NCI-H187 (cell line): ENCODE measurements around the gene MIGA2.
"Not testable (repeated sequence)": the region's sequence is repeated elsewhere in the genome, so short reads cannot be mapped to it uniquely, and the experiment has no call there.

Experiments used
- DNase-seq, 2 experiments: peaks; one replicate each; lab custom pipeline; 2025; lab: John Stamatoyannopoulos, UW

The MIGA2 gene

GRCh38 chr9:129011761-129012181 lies 24.7 kb upstream of the MIGA2 start:
- no peak for DNase-seq

DNA sequence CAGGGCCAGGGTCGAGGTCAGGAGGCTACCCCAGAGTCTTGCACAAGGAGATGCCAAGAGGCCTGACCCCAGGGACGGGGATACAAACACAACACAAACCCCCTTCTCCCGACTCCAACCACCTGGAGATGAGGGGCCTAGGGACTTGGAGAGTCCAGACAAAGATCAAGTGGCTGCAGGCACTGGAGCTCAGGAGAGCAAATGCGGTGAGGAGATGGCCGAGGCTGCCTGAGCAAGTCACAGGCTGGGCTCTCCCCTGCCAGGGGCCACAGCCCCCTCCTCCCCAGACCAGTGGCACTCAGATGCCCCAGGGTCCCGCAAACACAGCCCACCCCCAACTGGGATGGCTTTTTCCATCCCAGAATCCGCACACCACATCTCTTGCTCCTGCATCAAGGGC lies 24.1 kb upstream of the MIGA2 start:
- no peak for DNase-seq

- DNase-seq: no peak
Observed at GRCh38 chr9:129012893-129013448, 23.5 kb upstream of the MIGA2 start.

DNA sequence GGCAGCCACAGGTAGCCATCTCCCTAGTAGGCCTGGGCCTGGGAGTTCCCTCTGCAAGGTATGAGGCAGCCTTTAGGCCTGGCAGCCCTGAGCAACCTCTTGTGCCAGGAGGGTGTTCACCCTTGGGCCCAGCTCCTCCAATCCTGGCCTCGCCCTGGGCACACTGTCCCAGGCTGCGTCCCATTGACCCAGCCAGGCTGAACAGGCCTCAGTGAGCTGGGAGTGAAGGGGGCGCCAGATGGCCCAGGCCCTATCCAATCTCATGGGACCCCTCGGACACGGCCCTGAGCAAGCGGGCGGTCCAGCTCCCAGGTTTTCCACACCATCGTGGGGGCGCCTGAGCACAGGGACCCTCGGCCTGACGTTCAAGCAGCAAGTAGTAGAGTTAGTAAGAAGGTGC lies 22.8 kb upstream of the MIGA2 start:
- no peak for DNase-seq

- no peak for DNase-seq
Observed at GRCh38 chr9:129014124-129014523, 22.3 kb upstream of the MIGA2 start.

DNA sequence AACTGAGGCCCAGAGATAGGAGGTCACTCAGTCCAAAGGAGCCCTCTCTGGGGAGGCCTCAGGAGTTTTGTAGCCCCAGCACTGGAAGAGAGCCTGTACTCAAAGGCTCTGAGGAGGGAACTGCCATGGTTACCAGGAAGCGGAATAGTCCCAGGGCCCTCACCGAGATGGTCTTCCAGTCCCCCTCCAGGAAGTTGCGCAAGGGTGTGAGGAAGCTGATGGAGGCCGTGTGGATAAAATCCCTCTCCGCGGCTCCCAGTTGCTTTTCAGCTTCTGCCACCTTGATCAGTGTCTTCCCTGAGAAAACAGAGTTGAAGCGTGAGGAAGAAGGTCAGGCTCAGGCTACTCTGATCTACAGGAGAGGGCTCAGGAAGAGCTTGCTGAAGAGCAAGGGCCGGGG lies 21.8 kb upstream of the MIGA2 start:
- DNase-seq: no peak

DNA sequence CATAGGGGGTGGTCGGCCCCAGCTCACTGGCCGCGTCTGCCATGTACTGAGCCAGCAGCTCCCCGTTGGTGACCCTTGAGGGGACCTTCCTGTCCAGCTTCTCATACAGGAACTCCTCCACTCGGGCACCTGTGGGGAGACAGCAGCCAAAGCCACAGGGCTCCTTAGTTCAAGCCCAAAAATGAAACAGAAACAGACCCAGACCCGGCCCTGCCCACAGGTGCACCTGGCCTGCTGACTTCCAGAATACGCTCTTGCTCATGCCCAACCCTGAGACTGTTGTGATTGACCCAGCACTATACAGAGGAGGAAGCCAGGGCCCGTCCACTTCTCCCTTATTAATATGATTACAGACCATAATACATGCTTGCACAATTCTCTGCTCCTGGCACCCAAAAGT lies 15.3 kb upstream of the MIGA2 start:
- no peak for DNase-seq

- no peak for DNase-seq
Observed at GRCh38 chr9:129022037-129022436, 14.4 kb upstream of the MIGA2 start.

- DNase-seq: no peak
Observed at GRCh38 chr9:129023036-129023907, 13.2 kb upstream of the MIGA2 start.

DNA sequence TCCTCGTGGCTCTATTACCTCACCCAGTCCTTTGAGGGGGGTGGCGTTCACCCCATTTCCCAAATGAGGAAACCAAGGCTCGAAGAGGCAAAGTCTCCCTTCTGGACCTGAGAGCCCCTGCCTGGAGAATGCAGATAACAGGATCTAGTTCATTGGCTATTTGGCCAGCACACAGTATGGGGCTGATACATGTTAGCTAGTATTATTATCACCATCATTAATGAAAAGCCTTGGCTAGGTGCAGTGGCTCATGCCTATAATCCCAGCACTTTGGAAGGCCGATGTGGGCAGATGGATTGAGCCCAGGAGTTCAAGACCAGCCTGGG lies 12.6 kb upstream of the MIGA2 start:
- DNase-seq: no peak

- DNase-seq: no peak
Observed at GRCh38 chr9:129026442-129027223, 9.8 kb upstream of the MIGA2 start.

DNA sequence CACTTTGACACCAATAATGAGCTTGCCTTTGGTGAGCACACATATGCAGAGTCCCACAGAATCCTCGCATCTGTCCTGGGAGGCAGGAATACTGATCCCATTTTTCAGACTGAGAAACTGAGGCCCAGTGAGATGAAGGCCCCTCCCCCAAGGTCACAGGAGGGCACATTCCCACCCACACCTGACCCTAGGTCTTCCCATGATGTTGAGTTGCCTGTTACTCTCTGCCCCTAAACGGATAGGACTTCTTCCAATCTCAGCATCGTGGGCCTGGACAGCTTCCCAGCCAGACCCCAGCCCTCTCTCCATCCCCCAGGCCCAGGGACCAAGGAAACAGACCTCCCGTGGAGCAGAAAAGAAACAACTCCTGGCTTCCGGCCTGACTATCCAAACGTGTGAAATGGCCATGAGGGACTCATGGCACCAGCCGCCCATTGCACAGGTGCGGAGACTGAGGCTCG lies 9.2 kb upstream of the MIGA2 start:
- DNase-seq: no peak

DNA sequence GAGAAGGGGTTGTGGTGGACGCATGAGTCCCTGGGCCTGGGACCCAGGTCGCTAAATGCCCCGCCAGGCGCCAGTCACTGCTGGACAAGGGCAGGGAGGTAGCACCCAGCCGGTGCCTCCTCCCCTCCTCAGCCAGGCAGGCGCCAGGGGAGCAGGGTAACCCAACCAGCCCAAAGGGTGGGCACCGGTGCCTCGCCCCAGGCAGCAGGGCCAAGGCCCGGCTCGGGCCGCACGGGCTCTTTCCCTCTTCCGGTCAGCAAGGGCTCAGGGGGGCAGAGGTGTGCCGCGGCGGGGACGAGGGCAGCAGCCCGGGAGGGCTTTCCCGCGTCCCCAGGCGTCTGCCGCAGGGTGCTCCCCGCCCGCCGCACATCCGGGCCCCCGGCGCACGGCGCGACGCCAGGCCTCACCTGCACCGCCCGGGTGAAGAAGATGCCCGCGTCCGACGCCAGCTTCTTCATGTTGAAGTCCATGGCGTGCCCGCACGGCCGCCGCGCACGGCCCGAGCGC lies 8.7 kb upstream of the MIGA2 start:
- DNase-seq: no peak

GRCh38 chr9:129028192-129028966 lies 8.0 kb upstream of the MIGA2 start, which contains the start of gene SH3GLB2:
Gene SH3GLB2 (minus strand): TSS chr9:129028331. CDS start chr9:129028154, 177 bp downstream.
- DNase-seq: peak; percentile 36 to 61

DNA sequence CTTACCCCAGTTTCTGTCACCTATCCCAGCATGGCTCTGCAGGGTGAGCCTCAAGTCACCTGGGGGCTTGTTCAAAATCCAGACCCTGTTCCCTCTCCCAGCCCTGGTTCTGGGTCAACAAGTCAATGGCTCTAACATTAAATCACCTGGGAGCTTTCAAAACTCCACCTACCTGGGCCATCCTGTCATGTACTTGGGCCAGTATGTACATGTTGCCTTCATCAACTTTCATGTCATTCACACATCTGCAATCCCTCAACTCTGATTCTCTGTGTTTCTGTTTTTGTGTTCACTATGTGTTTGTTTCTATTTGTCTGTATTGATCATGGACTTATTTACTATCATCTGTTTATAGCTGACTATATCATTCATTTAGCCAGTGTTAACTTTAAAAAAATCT lies 6.2 kb upstream of the MIGA2 start:
- DNase-seq: no peak

GRCh38 chr9:129031514-129031913 lies 4.9 kb upstream of the MIGA2 start:
- DNase-seq: no peak

DNA sequence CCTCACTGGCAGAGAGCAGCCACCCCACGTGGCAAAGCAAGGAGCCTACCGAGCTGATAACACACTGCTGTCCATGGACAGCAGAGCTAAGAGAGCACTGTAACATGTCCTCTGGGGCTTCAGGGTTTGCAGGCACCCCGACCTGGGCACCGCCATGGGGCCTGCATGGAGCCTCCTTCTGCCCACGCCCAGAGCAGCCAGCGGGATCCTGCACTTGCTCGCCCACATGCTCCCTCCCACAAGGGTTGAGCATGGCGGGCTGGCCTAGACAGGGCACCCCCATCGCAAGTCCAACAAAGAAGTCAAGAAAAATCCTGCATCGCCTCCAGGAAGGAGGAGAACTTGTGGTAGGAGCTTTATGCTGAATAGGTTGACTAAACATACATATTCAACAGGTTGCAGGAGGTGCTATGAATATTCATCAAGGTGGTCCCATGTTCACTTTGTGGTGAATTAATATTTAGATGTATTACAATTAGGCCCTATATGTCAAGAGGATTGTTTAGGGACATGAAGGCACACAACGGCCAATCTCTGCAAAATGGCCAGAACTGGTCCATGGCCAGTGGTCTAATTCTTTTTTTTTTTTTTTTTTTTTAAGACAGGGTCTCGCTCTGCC lies 3.8 kb upstream of the MIGA2 start:
- no peak for DNase-seq

DNA sequence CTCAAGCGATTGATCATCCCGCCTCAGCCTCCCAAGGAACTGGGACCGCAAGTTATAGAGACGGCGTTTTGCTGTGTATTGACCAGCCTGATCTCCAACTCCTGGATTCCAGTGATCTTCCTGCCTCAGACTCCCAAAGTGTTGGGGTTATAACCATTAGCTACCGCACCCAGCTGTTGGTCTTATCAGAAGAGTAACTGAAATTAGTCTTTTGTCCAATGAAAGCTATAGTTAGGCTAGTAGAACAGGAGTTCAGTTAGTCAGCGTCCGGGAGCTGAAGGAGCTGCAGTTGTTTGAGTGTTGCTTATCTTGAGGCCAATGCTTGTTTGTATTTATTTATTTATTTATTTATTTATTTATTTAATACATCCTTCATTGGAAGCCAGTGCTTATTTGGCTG lies 3.2 kb upstream of the MIGA2 start:
- DNase-seq: no peak

DNA sequence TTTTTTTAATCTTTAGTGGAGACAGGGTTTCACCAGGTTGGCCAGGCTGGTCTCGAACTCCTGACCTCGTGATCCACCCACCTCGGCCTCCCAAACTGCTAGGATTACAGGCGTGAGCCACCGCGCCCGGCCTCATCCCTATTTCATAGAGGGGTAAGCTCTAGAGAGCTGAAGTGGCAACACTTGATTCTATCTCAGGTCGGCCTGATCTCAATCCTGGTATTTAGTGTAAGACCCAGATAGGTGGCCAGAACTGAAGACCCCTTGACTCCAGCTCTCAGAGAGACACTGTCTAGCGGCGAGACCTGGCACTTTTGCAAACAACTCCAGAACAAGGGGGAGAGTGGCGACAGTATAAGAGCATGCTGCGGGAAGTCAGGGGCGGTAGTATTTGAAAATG lies 588 bp upstream of the MIGA2 start:
- not testable (repeated sequence) for DNase-seq

GRCh38 chr9:129036923-129037766 lies 719 bp downstream of the MIGA2 start:
- no peak for DNase-seq

DNA sequence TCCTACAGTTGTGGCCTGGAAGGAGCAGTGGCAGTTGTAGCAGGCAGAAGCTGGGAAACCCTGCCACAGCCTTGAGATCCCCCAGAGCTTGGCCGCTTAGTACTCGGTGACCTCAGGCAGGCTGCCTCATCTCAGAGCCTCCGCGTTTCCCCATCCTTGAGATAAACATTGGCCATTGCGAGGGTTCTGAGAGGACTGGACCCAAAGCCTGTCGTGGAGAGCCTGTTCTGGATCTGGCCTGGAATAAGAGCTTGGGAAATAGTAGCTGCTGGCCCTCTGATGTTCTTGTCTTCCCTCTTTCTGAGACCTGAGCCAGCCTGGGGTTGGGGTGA lies 1.3 kb downstream of the MIGA2 start:
- no peak for DNase-seq
